PC-9 (cell line): ENCODE data around the gene AMOTL2.

Experiments used
- CTCF ChIP-seq: fragments of 200-600 bp; sonication (generic); conservative IDR thresholded peaks from 2 replicates; pipeline ENCODE4 v1.6.1; 2017; ENCODE audit warnings: mixed run types, antibody characterized with exemption, mild to moderate bottlenecking, moderate library complexity
- EZH2 ChIP-seq: fragments of 200-600 bp; sonication (generic); IDR thresholded peaks from 2 replicates; pipeline ENCODE4 v1.8.0; 2017; ENCODE audit warnings: antibody characterized with exemption, low read depth

DNA sequence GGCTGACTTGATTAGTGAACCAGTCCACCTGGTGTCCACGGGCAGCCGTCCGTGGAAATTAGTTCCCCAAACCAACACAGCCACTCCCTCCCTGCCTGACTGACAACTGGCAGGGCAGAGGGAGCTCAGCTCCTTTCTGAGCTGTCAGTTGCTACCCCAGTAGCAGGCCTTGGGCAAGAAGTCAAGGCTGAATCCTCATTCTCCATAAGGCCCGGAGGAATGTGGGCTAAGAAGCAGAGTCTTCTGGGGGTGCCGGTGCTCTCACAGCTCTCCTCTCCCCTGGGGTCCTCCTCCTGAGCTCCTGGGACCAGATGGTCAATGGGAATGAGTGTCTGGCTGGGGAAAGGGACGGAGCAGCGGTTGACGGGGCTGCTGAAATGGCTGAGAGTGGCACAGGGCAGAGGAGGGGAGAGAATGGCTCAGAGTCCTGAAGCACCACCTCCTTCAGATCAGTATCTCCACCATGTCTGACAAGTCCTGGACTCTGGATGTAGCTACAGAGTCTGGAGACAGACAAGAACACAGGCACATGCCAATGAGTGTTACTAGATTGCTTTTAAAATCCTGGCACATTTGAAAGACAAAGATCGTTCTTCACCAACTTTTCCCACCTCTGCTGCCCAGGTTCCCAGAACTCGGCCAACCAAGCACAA is 16.9 kb downstream of the AMOTL2 start:
- TF ChIP-seq CTCF (no peak), EZH2 (no peak)
